Hippocampal formation (tissue), 2 donors: ENCODE data around the gene CDY2A.
"Not testable (repeated sequence)": the region's sequence is repeated elsewhere in the genome, so short reads cannot be mapped to it uniquely, and the experiment has no call there.

ENCODE experiments used
- DNase-seq, 2 donors: peaks; one replicate each; lab custom pipeline; 2025; lab: John Stamatoyannopoulos, UW

The CDY2A gene, protein sequence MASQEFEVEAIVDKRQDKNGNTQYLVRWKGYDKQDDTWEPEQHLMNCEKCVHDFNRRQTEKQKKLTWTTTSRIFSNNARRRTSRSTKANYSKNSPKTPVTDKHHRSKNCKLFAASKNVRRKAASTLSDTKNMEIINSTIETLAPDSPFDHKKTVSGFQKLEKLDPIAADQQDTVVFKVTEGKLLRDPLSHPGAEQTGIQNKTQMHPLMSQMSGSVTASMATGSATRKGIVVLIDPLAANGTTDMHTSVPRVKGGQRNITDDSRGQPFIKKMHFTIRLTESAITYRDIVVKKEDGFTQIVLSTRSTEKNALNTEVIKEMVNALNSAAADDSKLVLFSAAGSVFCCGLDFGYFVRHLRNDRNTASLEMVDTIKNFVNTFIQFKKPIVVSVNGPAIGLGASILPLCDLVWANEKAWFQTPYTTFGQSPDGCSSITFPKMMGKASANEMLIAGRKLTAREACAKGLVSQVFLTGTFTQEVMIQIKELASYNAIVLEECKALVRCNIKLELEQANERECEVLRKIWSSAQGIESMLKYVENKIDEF

DNA sequence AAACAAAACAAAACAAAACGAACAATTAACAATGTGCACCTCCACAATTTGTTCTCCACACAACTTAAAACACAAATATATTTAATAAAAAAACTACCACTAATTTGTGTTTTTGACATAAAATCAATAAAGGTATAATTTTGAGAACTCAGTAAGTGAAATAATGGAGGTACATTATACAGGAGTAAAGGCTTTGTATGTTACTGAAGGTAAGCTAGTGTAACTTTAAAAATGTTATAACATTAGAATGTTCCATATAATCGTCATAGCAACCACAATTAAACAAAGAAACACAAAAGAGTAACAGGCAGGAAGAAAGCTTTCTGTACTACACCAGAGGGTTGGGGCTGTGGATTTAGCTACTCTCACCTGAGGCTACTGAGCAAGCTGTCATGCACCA is at the start of gene CDY2A:
Gene CDY2A (plus strand): TSS at position 301 of the 400 bp plus-strand sequence. CDS start 328 bp downstream, outside the sequence.
- not testable (repeated sequence) for DNase-seq

DNA sequence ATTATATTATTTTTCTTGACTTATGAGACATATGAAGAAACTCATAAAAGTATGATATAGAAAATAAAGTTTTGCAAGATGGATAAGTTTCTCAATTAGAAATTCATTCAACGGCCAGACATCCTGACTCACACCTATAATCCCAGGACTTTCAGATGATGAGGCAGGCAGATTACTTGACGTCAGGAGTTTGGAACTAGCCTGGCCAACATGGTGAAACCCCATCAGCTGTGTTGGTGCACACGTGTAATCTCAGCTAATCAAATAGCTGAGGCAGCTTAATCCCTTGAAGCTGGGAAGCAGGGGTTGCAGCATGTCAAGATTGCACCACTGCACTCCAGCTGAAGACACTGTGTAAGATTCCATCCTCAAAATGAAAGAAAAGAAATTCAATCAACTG is 28.0 kb upstream of the CDY2A start:
- DNase-seq, result not testable (repeated sequence)

DNA sequence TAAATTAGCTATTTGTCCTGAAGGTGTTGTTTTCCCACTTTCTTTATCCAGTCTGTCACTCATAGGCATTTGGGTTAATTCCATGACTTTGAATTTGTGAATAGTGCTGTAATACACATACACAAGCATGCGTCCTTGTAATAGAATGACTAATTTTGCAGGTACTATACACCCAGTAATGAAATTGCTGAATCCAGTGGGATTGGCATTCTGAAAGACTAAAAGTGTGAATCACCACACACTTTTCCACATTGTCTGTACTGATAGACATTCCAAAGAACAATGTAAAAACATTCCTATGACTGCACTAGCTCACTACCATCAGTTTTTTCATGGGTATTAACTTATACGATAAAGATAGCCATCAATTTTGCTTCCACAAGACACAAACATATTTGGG is 27.3 kb upstream of the CDY2A start:
- not testable (repeated sequence) for DNase-seq

DNA sequence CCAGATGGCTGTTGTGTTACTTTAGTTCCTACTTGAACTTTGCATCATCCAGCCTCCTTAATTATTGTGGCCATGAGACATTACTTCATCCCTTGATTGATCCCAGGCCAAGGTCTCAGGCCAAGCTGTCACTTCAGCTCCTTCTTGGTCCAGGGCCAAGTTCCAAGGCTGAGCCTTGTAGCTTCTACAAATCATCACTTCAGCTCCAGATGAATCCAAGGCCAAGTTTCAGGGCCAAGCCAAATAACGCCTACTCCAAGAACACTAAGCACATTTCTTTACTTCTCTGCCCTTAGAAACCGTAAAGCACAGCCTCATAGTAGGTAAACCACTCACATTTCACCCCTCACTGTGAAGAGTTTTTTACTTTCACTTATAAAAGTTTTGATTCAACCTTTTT is 1.7 kb upstream of the CDY2A start:
- DNase-seq, result not testable (repeated sequence)

DNA sequence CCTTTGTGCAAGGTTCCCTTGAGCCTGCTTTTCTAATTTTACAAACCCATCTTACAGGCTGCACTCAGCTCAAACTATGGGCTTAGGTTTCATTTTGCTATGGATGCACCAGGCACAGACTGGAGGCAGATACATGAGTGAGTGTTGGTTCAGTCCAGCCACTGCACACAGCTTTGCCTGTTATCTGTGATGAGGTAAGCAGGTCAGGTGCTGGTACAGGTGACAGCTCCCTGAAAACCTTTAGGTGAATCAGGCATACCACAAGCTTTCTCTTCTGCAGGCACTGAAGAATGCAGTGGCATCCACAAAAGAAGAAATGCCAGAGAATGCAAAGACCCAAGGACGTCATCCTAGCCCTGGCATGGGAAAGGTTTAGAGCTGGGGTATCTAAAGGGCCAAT is 3.3 kb downstream of the CDY2A start:
- not testable (repeated sequence) for DNase-seq

DNA sequence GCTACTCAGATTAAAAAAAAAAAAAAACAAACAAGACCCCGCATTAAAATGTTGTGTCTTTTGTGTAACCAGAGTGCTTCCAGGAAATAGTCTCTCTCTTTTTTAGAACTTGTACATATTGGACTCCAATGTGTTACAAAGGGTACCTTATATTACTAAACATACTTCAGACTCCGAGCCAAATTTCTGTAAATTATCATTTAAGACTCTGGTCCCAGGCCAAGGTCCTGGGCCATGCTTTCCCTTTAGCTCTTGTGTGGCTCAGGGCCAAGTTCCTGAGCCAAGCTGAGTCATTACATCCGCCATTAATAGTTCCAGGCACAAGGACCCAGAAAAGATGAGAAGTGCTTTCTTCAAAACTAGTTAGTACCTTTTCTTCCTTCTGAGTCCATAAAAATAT is 4.6 kb downstream of the CDY2A start:
- DNase-seq, result not testable (repeated sequence)

DNA sequence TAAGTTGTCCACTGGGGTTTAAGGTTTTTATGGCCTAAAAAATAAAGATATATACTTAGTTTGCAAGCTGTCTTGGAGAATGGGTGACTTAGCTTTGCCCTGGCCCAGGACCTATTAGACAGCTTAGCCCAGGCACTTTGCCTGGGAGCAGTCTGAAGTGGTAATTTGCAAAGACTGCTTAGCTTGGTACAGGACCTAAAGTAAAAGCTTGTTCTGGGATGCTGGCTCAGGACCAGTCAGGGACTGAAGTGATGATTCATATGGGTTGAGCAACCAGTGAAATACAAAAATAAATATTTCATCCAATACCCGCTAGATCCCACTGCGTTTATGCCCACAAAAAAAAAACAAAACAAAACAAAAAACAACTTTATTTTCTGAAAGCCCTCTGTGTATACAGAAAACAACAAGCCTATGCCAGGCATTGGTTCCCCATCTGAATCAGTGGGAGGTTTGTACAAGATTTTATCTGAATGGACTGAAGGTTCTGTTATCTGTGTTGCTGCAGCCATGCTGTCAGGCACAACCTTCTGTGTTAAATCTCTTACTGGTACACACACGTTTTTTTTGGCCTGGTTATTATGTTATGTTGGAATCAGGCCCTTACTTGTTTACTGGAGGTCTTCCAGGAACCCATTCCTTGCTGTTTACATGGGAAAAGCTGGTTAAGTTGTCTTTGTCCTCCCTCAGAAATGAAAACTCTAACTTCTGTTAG is 8.7 kb downstream of the CDY2A start:
- DNase-seq, result not testable (repeated sequence)

DNA sequence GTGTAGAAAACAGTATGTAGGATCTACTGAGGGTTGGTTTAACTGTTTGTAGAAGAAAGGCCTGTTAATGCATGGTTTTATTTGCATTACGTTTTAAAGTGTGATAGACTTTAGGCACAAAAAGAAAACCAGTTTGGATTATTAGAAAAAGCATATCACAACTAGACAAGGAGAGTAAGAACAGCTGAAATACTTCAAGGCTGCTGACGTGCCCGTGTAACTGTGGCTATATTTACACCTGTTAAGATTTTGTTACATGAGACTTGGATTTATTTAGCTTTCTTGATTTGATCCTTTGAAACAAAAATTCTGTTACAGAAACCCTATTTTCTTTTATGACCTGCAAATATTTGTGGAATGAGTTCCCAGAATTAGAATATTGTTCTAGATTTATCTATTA is 9.3 kb downstream of the CDY2A start:
- DNase-seq, result not testable (repeated sequence)

DNA sequence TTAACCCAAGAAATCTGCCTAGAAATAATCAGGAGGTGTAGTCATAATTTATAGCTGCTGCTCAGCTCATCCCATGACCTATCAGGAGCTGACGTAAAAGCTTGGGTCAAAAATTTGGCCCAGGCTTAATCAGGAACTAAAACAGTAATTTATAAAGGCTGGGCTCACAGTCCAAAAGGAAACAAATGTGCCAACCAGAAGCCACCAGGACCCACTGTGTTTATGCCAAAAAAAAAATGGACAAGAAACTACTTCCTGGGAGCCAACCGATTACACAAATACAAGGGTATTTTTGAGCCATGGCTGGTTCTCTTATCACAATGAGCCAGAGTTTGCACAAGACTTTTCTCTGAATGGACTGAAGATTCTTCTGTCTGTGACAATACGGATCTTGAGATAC is 19.4 kb downstream of the CDY2A start:
- DNase-seq, result not testable (repeated sequence)

DNA sequence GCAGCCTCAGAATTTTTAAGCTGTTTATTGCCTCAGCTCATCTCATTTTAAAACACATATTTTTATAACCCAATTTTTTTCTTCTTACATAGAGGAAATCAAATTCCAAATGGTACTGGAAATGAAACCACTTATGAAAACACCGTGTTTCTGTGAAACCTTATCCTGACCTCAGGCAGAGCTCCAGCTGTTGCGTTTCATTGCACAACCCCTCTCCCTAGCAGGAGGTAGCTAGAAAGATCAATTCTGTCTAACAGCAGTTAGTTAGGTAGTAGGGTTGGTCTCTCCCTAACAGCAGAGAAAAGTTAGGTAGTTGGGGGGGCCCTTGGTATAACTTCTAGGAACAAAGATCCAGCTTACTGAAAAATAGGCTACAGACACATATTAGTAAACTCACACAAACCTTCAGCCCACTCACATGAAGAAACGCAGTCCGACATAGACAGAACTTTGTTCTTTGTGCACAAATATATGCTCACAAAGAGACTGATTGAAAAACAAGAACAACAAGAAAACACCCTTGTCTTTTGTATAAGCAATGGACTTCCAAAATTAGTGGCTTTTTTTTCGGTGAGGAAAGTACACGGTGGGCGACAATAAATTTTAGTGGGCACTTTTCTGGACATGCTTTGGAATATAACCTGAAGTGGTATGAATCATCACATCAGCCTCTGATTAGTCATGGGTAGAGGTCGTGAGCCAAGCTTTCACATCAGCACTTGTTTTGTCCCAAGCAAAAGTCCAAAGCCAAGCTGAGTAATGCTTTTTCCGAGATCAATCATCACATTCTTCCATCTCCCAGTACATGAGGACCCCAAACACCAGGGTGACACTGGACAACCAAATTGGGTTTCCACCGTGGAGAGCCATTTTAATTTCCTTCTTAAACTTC is 22.8 kb downstream of the CDY2A start:
- not testable (repeated sequence) for DNase-seq

DNA sequence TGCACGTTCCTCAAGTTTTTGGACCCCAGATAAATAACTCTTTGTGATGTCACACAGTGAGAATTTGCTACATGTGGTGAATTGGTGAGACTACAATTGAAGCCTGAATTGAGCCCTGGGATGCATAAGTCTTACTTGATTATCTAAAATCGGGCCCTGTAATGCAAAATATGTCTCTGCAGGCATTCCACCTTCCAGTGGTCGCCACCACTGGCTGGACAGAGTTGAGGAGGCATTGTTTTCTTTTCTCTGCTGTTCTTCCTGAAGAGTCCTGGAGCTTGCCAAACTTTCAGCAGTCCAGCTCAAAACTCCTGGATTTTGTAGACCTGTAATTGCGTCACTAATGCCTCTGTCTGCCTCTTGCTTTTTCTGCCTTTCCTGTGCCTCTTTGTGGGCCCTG is 23.5 kb downstream of the CDY2A start:
- DNase-seq, result not testable (repeated sequence)

DNA sequence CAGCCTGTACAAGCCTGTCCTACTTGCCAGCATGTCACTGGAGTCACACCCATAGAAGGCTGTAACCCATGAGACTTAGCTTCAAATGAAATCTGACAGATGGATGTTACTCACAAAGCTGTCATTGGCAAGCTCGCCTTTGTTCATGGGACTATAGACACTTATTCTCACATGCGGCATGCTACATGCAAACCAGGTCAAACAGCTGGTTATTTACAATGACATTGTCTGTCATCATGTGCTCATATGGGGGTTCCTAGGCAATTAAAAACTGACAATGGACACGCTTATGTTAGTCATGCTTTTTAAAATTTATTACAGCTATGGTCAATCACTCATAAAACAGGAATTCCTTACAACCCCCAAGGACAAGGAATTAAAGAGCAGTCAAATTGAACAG is 30.9 kb downstream of the CDY2A start:
- not testable (repeated sequence) for DNase-seq

DNA sequence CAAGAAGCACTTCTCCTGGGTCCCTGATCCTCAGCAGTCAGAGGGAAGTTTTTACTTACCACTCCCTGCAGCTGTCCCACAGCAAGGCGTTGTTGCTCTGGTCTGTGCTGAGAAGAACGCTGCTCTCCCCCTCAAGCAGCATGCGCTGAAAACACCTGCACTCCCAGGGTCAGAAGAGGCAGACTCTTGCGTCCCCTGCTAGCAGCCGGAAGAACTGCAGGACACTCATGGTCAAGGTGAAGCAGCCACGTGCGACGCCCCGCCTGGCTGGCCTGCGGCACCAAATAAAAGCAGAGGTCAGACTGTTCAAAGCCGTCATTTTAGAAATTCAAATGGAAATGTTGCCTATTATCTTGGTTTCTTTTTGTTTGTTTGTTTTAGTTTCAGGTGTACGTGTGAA is 47.9 kb downstream of the CDY2A start:
- DNase-seq, result not testable (repeated sequence)
